ENCODE data around the gene DHX15. TPM values are rescaled to one million over a fixed set of nuclear protein-coding genes. Genes with fewer than 3 reads are reported as not detected.

DHX15 gene
- total RNA-seq: 100 to 1,000 TPM; 169 to 172 TPM

DNA sequence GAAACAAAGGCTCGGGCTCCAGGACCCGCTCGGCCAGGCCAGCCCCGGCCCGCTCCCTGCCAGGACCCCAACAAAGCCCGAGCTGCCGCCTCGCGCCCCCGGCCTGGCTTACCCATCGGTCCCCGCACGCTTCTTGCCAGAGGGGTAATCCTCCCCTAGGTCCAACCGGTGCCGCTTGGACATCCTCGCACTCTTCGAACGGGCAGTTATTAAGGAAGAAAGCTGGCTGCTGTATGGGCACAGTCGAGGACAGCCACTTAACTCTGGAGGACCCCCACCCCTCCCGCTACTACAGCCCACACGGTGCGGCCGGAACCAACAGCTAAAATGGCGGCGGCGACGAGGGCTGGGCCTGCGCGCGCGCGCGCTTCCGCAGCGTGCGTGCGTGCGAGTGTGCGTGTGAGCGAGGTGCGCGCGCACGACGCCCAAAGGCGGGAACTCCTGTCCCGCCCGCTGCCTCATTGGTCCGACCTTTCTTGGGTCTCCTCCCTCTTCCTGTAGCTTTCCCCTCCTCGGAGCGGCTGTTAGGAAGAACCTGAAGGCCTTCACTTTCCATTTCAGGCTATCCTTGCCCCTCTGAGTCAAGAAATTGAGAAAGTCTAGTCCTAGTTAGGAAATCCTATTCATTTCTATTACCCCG lies at the start of gene DHX15:
DHX15 (minus strand) TSS at position 344 of the 640 bp plus-strand sequence; CDS start at position 183, 161 bp downstream.
- intact Hi-C loops (cut with micrococcal nuclease): loop anchor here (1.0 to 10.0 kb wide), 9 partner anchors 37 to 1610 kb away; partner anchors contain the start of genes ANAPC4, PI4K2B, SEPSECS and ZCCHC4
- peak; percentile 95 for DNase-seq
- Mint-ChIP-seq H3K27ac (peak within 1 kb of the TSS; percentile 95), H3K4me3 (peak within 1 kb of the TSS; percentile 94), H3K27me3 (peaks cover 3% of the 10 kb centered on the region), H3K9me3 (no peaks in the 10 kb centered on the region), H3K4me1 (ENCODE audit: low read depth) (peaks cover 32% of the 10 kb centered on the region), H3K36me3 (peaks cover 31% of the 10 kb centered on the region)
- POLR2A ChIA-PET: interaction anchor here (0.6 to 1.3 kb wide), 10 partner anchors 10 to 728 kb away, joined by 3 to 7 read pairs (median 4); partner anchors contain the start of genes SEPSECS and ZCCHC4
- CTCF ChIA-PET: interaction anchor here (0.7 to 1.0 kb wide), 5 partner anchors 12 to 728 kb away, joined by 3 to 5 read pairs (median 3); partner anchors contain the start of gene ZCCHC4

DNA sequence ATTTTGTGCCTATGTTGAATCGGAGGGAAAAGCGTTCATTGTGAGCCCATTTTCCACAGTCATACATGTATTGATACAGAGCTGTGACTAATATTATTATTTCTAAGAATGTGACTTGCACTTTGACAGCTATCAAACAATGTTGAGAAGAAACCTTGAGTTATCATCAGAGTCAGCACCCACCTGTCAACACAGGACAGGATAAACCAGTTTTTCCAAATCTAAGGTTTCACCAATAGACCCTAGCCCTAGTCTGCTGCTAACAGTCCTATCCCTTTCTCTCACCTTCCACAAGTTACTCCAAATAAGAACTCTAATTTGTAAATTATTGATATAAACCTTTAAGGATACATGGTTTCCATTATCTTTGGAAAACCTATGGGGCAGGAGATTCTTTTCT lies 47.7 kb upstream of the DHX15 start:
- CTCF ChIA-PET: no interaction called here
- POLR2A ChIA-PET: no interaction called here
- no peaks in the 10 kb centered on the region for H3K4me1 Mint-ChIP-seq (ENCODE audit: low read depth)
- DNase-seq: no peak
- no peak overlapping the region for H3K27ac Mint-ChIP-seq
- H3K4me3 Mint-ChIP-seq: no peak overlapping the region
- no peaks in the 10 kb centered on the region for H3K36me3 Mint-ChIP-seq
- H3K9me3 Mint-ChIP-seq: no peaks in the 10 kb centered on the region
- intact Hi-C loops (cut with micrococcal nuclease): no loop called here
- H3K27me3 Mint-ChIP-seq: peaks cover 13% of the 10 kb centered on the region

DNA sequence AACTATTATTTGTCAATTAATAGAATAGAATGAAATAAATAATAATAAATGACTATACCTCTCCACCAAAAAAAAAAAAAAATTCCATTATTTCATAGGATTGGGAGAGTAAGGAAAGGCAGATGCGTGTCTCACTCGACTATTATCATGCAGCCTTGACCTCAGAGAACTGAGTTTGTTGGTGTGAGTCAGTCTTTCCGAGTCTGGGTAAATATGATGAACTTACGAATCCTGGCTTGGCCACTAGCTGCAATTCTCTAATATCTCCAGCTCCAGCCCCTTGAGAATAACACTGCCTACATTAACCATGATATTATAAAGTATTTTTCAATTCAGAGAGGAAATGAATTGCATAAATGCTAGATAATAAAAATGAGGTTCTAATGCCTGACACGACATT lies 46.6 kb upstream of the DHX15 start:
- no peak for DNase-seq
- POLR2A ChIA-PET: no interaction called here
- Mint-ChIP-seq H3K27me3 (peaks cover 13% of the 10 kb centered on the region), H3K36me3 (no peaks in the 10 kb centered on the region), H3K4me1 (ENCODE audit: low read depth) (no peaks in the 10 kb centered on the region), H3K9me3 (no peaks in the 10 kb centered on the region), H3K27ac (no peak overlapping the region), H3K4me3 (no peak overlapping the region)
- intact Hi-C loops (cut with micrococcal nuclease): no loop called here
- CTCF ChIA-PET: no interaction called here

DNA sequence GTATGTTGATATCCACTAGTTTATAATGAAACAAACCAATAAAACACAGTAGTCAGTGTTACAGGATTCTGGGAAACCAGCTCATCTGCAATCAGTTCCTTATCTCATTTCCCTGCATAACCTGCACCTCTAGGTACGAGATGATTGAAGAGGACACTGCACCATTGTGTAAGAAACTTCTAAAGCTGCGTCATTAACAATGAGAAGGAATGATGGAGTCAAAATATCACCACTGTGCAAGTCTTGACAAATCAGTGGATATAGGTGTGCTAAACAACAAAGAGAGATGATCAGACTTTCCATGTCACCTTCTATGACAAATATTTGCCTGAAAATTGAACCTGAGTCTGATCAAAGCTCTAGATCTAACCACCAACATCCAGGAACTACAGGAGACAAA lies 40.7 kb upstream of the DHX15 start:
- Mint-ChIP-seq H3K27ac (no peak overlapping the region), H3K4me1 (ENCODE audit: low read depth) (no peaks in the 10 kb centered on the region), H3K9me3 (peaks cover under 1% of the 10 kb centered on the region), H3K36me3 (no peaks in the 10 kb centered on the region), H3K27me3 (peaks cover 29% of the 10 kb centered on the region), H3K4me3 (no peak overlapping the region)
- no peak for DNase-seq
- ChIA-PET CTCF (interaction anchor here (0.6 kb wide), 1 partner anchor 9 kb away, joined by 3 read pairs; no protein-coding TSS in a partner anchor), POLR2A (no interaction called here)
- intact Hi-C loops (cut with micrococcal nuclease): no loop called here

DNA sequence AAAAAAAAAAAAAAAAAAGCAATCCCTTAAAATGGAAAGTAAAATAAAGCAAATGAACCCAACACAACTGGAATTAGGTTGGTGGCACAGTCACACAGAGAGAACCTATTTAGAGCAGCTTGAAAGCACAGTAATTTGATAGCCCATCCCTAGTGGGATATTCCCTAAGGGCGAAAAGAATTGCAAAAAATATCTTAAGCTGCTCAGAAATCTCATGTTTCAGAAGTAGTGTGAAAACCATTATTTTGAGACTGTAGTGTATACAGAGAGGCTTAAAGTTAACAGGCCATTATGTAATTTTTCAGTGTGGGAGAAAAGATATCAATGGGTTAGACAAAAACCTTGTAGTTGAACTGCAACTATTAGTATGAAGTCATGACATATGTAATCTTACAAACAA lies 40.0 kb upstream of the DHX15 start:
- intact Hi-C loops (cut with micrococcal nuclease): no loop called here
- H3K9me3 Mint-ChIP-seq: peaks cover 4% of the 10 kb centered on the region
- peaks cover 25% of the 10 kb centered on the region for H3K27me3 Mint-ChIP-seq
- DNase-seq: no peak
- CTCF ChIA-PET: no interaction called here
- POLR2A ChIA-PET: no interaction called here
- no peaks in the 10 kb centered on the region for H3K4me1 Mint-ChIP-seq (ENCODE audit: low read depth)
- no peak overlapping the region for H3K4me3 Mint-ChIP-seq
- H3K36me3 Mint-ChIP-seq: no peaks in the 10 kb centered on the region
- no peak overlapping the region for H3K27ac Mint-ChIP-seq

DNA sequence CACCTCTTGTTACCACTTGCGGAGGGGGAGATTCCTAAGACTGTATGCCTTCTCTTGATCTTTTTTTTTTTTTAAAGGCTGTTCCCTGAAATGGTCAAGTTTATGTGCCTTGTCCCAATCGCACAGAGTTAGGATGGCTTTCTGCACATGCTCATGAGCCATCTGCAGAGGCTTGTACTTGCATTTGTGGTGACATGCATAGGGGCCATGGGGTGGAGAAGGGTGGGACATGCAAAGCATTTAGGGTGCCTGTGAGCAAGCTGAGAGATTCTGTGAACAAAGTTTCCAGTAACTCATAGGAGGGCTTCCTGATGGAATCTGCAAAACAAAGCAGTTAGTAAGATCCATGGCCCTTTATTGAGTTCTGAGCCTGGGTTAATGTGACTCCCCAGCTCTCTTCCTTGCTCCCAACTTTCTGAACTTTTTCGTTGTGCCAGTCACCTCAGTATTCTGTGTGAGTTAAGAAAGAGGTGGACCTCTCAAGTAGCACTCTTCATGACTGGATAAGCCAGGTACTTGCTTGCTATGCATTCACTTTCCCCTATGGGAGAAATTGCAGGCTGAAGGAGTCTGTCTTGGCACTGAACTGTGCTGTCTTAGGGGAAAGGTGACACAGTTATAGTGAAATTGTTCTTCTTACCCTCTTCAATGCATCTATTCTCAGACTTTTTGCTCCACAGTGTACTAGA lies 37.9 kb upstream of the DHX15 start:
- H3K4me1 Mint-ChIP-seq (ENCODE audit: low read depth): no peaks in the 10 kb centered on the region
- no peak overlapping the region for H3K4me3 Mint-ChIP-seq
- no peaks in the 10 kb centered on the region for H3K36me3 Mint-ChIP-seq
- peaks cover 4% of the 10 kb centered on the region for H3K9me3 Mint-ChIP-seq
- ChIA-PET POLR2A (no interaction called here), CTCF (no interaction called here)
- intact Hi-C loops (cut with micrococcal nuclease): no loop called here
- H3K27ac Mint-ChIP-seq: no peak overlapping the region
- no peak for DNase-seq
- peaks cover 21% of the 10 kb centered on the region for H3K27me3 Mint-ChIP-seq

DNA sequence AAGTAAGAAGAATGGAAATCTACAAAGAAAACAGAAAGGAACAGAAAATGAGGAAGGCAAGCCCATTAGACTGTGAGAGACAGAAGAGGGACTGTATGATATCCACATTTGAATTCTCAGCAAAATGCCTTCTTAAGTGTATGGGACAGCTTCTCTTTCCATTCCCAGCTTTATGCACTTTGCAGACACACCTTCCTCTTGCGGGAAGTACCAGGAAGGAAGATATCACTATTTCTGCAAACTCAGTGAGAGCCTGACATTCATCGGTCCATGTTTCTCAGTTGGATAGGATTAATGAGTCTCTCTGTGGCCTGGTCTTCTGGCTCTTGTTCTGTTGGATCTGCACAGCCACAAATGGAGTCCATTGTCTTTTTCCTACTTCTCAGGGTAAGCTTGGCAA lies 31.6 kb upstream of the DHX15 start:
- Mint-ChIP-seq H3K4me1 (ENCODE audit: low read depth) (peaks cover 2% of the 10 kb centered on the region), H3K27me3 (peaks cover 5% of the 10 kb centered on the region), H3K36me3 (no peaks in the 10 kb centered on the region), H3K27ac (no peak overlapping the region), H3K9me3 (peaks cover 4% of the 10 kb centered on the region), H3K4me3 (no peak overlapping the region)
- ChIA-PET POLR2A (no interaction called here), CTCF (interaction anchor here (0.8 kb wide), 1 partner anchor 9 kb away, joined by 3 read pairs; no protein-coding TSS in a partner anchor)
- DNase-seq: no peak
- intact Hi-C loops (cut with micrococcal nuclease): loop anchor here (2.0 kb wide), 1 partner anchor 27 kb away; no protein-coding TSS in a partner anchor

DNA sequence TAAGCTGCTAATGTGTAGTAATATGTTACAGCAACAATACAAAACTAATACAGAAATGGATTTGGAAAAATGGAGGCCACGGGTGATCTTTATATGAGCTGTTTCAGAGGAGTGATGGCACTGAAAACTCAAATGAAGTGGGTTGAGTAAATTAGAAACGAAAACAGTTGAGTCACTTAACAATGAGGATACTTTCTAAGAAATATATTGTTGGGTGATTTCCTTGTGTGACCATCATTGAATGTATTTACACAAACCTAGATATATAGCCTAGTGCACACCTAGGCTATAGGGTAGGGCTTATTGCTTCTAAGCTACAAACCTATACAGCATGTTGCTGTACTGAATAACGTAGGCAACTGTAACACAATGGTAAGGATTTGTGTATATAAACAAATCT lies 30.5 kb upstream of the DHX15 start:
- no peak for DNase-seq
- Mint-ChIP-seq H3K27ac (no peak overlapping the region), H3K4me1 (ENCODE audit: low read depth) (peaks cover 2% of the 10 kb centered on the region), H3K36me3 (no peaks in the 10 kb centered on the region), H3K9me3 (peaks cover 2% of the 10 kb centered on the region), H3K4me3 (no peak overlapping the region), H3K27me3 (peaks cover 7% of the 10 kb centered on the region)
- ChIA-PET CTCF (no interaction called here), POLR2A (no interaction called here)
- intact Hi-C loops (cut with micrococcal nuclease): loop anchor here (2.0 kb wide), 1 partner anchor 26 kb away; no protein-coding TSS in a partner anchor

DNA sequence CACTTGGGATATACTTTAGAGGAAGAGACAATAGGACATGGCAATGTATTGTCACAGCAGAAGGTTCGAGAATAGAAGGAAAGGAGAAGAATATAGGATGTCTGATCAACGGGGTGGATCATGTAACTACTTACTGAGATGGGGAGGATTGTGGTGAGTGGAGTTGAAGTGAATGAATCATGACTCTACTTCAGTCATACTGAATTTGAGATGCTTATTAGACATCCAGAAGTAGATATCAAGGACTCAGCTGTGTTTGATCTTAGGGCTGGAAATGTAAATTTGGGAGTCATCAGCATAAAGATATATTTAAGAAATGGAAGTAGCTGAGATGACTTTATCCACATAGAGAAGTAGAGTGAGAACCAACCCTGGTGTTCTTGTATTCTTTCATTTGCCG lies 29.1 kb upstream of the DHX15 start:
- H3K4me3 Mint-ChIP-seq: no peak overlapping the region
- H3K36me3 Mint-ChIP-seq: no peaks in the 10 kb centered on the region
- H3K27me3 Mint-ChIP-seq: peaks cover 11% of the 10 kb centered on the region
- H3K9me3 Mint-ChIP-seq: no peaks in the 10 kb centered on the region
- H3K4me1 Mint-ChIP-seq (ENCODE audit: low read depth): peaks cover 2% of the 10 kb centered on the region
- intact Hi-C loops (cut with micrococcal nuclease): no loop called here
- POLR2A ChIA-PET: interaction anchor here (1.4 kb wide), 1 partner anchor 29 kb away, joined by 4 read pairs; the partner anchor contains the start of gene DHX15
- no peak overlapping the region for H3K27ac Mint-ChIP-seq
- CTCF ChIA-PET: no interaction called here
- DNase-seq: no peak

DNA sequence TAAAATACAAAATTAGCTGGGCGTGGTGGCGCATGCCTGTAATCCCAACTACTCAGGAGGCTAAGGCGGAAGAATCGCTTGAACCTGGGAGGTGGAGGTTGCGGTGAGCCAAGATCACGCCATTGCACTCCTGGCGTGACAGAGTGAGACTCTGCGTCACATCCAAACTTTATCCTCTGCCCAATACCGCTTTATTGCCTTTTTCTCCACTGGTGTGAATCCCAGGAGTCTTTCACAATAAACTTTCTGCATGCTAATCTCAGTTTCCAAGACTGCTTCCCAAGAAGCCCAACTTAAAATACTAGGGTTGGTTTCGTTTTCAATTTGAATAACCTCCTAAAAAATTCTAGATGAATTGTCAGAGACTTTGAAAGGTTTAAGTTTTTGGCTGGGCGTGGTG lies 27.2 kb upstream of the DHX15 start:
- H3K9me3 Mint-ChIP-seq: no peaks in the 10 kb centered on the region
- no peak overlapping the region for H3K27ac Mint-ChIP-seq
- DNase-seq: no peak
- no peak overlapping the region for H3K4me3 Mint-ChIP-seq
- peaks cover 10% of the 10 kb centered on the region for H3K27me3 Mint-ChIP-seq
- peaks cover 2% of the 10 kb centered on the region for H3K4me1 Mint-ChIP-seq (ENCODE audit: low read depth)
- CTCF ChIA-PET: no interaction called here
- POLR2A ChIA-PET: no interaction called here
- no peaks in the 10 kb centered on the region for H3K36me3 Mint-ChIP-seq
- intact Hi-C loops (cut with micrococcal nuclease): no loop called here

DNA sequence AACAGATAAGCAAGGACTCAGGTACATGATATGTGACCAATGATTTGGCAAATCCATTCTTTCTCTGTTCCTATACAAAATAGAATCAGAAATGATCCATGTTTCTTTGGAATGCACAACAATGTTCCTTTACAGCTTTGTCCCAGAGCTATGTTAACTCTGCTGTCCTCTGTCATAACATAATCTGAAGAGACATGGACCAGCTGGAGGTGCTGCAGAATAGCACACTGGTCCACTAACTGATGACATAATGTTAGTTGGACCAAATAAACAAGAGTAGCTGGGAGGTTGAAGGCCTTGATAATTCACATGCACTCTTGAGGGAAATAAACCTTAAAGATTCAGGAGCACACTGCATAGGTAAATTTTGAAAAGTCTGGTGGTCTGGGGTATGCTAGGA lies 23.0 kb upstream of the DHX15 start:
- peaks cover 6% of the 10 kb centered on the region for H3K4me1 Mint-ChIP-seq (ENCODE audit: low read depth)
- H3K36me3 Mint-ChIP-seq: no peaks in the 10 kb centered on the region
- no peak overlapping the region for H3K4me3 Mint-ChIP-seq
- peaks cover 8% of the 10 kb centered on the region for H3K27me3 Mint-ChIP-seq
- no peak overlapping the region for H3K27ac Mint-ChIP-seq
- no peaks in the 10 kb centered on the region for H3K9me3 Mint-ChIP-seq
- no peak for DNase-seq
- ChIA-PET POLR2A (no interaction called here), CTCF (no interaction called here)
- intact Hi-C loops (cut with micrococcal nuclease): no loop called here

DNA sequence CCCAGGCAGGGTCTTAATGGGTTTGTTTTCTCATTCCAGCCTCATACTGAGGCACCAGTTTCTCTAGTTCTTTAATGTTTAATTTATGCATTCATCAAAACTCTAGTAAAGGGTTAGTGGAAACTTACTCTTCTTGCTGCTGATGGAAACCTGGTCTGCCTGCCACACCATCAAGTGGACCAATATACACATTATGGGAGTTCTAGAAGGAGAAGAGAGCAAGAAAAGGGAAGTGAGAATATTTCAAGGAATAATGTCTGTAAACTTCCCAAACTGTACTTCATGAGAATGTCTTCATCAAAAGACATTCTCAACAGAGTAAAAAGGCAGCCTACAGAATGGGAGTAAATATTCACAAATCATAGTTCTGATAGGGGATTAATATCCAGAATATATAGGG lies 20.9 kb upstream of the DHX15 start:
- Mint-ChIP-seq H3K9me3 (no peaks in the 10 kb centered on the region), H3K36me3 (no peaks in the 10 kb centered on the region), H3K4me3 (no peak overlapping the region), H3K27me3 (peaks cover 6% of the 10 kb centered on the region), H3K27ac (no peak overlapping the region), H3K4me1 (ENCODE audit: low read depth) (peaks cover 6% of the 10 kb centered on the region)
- POLR2A ChIA-PET: no interaction called here
- CTCF ChIA-PET: no interaction called here
- intact Hi-C loops (cut with micrococcal nuclease): no loop called here
- DNase-seq: no peak

All from activated CD4-positive, alpha-beta memory T cell treated with anti-CD3 and anti-CD28 coated beads for 36 hours (primary cell).